WTC11 (cell line): Measurements from ENCODE around the gene CPHXL.

Experiments
- ARID4B ChIP-seq: sonication (generic); formaldehyde crosslinking; IDR thresholded peaks from 2 replicates; pipeline ENCODE4 v1.8.0; 2023; ENCODE audit warnings: missing genetic modification reagents, mild to moderate bottlenecking, borderline replicate concordance
- CTCF ChIP-seq: fragments of 200-600 bp; IDR thresholded peaks from 2 replicates; pipeline ENCODE4 v1.8.0; 2022; ENCODE audit warnings: antibody characterized with exemption
- ETV6 ChIP-seq: sonication (generic); formaldehyde crosslinking; IDR thresholded peaks from 2 replicates; pipeline ENCODE4 v1.8.1; 2022; ENCODE audit warnings: mild to moderate bottlenecking, missing genetic modification reagents
- IRF1 ChIP-seq: sonication (generic); formaldehyde crosslinking; IDR thresholded peaks from 2 replicates; pipeline ENCODE4 v1.8.0; 2023; ENCODE audit warnings: missing genetic modification reagents
- IRF2 ChIP-seq: sonication (generic); formaldehyde crosslinking; IDR thresholded peaks from 2 replicates; pipeline ENCODE4 v1.8.0; 2022; ENCODE audit warnings: low read depth, missing genetic modification reagents, borderline replicate concordance
- NR2C2 ChIP-seq: sonication (generic); formaldehyde crosslinking; IDR thresholded peaks from 2 replicates; pipeline ENCODE4 v1.8.0; 2022; ENCODE audit warnings: mild to moderate bottlenecking, missing genetic modification reagents
- PREB ChIP-seq: sonication (generic); formaldehyde crosslinking; IDR thresholded peaks from 2 replicates; pipeline ENCODE4 v1.8.1; 2022; ENCODE audit warnings: mild to moderate bottlenecking, missing genetic modification reagents, moderate library complexity, borderline replicate concordance
- RELA ChIP-seq: sonication (generic); formaldehyde crosslinking; IDR thresholded peaks from 2 replicates; pipeline ENCODE4 v1.8.1; 2022; ENCODE audit warnings: missing genetic modification reagents, mild to moderate bottlenecking, borderline replicate concordance
- SP1 ChIP-seq: sonication (generic); formaldehyde crosslinking; conservative IDR thresholded peaks from 2 replicates; pipeline ENCODE4 v1.8.1; 2022; ENCODE audit warnings: missing genetic modification reagents
- ZNF232 ChIP-seq: sonication (generic); formaldehyde crosslinking; IDR thresholded peaks from 2 replicates; pipeline ENCODE4 v1.8.0; 2022; ENCODE audit warnings: mild to moderate bottlenecking, missing genetic modification reagents
- ZSCAN18 ChIP-seq: fragments of 250-450 bp; sonication (Bioruptor Pico); IDR thresholded peaks from 2 replicates; pipeline ENCODE4 v2.1.2; 2022; ENCODE audit warnings: mild to moderate bottlenecking, moderate library complexity

GRCh38 chr16:75714661-75715060 lies 11.6 kb downstream of the CPHXL start:
- TF ChIP-seq NR2C2 (CRISPR knock-in tag): no peak
- TF ChIP-seq CTCF: no peak
- TF ChIP-seq ZSCAN18 (CRISPR knock-in tag): no peak
- TF ChIP-seq PREB (CRISPR knock-in tag): no peak
- no peak for TF ChIP-seq SP1 (CRISPR knock-in tag)
- no peak for TF ChIP-seq IRF2 (CRISPR knock-in tag)
- TF ChIP-seq ARID4B (CRISPR knock-in tag): no peak
- TF ChIP-seq IRF1 (CRISPR knock-in tag): no peak
- no peak for TF ChIP-seq ZNF232
- no peak for TF ChIP-seq RELA
- no peak for TF ChIP-seq ETV6
